HG03432 (cell line): ENCODE data around the gene PAM.
"Not testable (repeated sequence)": the region's sequence is repeated elsewhere in the genome, so short reads cannot be mapped to it uniquely, and the experiment has no call there.

ENCODE experiments used
- ATAC-seq: cut with Tn5 transposase; IDR thresholded peaks from one replicate; pipeline ENCODE4 v1.9.1; 2021; ENCODE audit warnings: mild to moderate bottlenecking, moderate library complexity; ENCODE audit not compliant: unreplicated experiment

Gene PAM

DNA sequence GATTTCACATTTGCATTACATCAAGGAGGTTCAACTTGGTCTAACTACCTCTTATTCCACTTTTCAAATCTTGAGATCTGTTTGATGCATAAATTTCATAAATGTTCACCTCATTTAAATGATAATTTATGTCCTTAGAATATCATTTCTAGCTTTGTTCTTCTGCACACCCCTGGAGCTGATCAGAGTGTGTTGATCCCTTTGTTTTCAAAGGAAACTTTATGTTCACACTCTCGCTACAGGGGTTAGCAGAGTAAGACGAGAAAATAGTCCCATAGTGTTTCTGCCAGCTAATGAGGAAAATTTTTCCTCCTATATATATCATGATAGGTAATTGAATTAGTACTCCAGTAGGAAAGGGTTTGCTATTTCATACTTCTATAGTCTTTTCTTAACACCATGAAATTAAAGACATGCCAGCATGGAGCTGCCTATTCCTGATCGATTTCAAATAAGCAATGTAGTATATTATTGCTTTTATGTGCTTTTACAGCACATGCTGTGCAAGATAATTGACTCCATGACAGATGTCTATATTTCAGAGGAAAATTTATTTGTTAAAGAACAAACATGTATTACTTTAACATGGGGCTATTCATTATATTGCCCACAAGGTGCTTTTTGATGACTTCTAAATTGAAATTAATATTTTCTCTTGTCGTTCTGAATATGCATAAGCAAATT is 4.8 kb upstream of the PAM start:
- ATAC-seq: no peak

DNA sequence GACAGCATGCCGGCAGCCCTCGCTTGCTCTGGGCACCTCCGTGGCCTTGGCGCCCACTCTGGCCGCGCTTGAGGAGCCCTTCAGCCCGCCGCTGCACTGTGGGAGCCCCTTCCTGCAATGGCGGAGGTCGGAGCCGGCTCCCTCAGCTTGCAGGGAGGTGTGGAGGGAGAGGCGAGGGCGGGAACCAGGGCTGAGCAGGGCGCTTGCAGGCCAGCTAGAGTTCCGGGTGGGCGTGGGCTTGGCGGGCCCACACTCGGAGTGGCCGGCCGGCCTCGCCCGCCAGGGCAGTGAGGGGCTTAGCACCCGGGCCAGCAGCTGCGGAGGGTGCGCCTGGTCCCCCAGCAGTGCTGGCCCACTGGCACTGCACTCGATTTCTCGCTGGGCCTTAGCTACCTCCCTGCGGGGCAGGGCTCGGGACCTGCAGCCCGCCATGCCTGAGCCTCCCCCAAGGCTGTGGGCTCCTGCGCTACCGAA is 3.2 kb upstream of the PAM start:
- not testable (repeated sequence) for ATAC-seq

DNA sequence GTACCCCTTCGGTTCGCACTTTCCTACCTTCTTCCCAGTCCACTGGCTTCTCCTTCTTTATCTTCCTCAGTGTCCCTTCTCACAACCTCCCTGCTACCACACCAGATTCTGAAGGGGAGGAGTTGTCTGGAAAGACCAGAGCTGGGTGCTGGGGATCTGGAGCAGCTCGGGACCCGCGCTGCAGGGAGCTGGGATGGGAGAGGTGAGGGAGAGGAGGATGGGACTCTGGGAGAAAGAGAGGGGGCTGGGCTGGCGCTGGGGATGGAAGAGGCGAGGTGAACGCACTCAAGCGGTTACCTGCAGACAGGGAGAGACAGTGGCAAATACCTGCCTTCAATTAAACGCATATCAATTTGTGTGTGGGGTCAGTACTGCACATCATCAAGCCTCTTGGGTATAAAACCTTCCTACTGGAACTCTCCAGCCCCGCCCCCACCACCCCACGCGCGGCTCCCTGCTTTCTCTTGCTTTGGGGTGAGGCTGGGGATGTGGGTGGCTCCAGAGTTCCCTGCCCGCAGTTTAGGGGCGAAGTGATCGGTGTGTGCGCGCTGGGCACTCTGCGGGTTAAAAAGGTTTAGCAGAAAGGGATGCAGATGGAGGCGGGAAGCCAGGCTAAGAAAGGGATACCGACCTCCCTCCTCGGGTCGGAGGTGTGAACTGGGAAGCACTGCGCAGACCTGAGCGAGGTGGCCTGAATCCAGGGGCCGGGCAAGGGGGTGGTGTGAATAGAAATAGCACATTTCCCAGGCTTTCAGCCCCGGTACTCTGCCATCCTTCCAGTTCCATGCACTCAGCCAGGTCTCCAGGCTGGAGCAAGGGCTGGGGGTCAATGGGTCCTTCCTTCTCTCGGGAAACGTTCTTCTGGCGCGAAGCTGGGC is 977 bp upstream of the PAM start:
- ATAC-seq: peak; percentile 3

DNA sequence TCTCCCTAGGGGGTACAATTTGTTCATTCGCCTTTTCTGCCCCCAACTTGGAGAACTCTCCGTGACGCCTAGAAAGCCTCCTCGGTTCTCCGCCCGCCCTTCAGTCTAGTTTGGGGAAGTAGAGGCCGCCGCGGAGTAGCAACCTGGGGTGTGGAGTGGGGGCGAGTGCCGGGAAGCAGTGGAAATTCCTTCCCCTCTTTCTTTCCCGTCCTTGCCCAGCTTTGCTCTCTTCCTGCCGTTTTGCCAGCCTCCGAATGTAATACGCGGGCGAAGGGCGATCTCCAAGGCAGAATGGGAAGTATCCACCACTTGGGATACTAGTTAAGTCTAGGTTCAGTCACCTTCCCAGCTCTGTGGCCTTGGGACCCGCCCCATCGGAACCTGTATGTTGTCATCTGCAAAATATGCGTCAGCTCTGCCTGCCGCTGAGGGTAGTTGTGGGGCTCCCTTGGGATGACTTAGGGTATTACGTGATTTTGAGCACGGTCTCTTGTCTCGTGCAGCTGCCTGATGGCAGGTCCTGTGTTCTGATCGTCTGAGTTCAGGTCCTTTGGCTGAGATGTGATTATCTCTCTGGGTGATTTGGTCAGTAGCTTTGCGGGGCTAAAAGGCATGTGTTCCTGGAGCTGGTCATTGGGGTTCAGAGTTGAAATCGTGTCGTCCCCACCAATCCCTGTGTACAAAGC is 724 bp downstream of the PAM start:
- peak; percentile 77 for ATAC-seq

DNA sequence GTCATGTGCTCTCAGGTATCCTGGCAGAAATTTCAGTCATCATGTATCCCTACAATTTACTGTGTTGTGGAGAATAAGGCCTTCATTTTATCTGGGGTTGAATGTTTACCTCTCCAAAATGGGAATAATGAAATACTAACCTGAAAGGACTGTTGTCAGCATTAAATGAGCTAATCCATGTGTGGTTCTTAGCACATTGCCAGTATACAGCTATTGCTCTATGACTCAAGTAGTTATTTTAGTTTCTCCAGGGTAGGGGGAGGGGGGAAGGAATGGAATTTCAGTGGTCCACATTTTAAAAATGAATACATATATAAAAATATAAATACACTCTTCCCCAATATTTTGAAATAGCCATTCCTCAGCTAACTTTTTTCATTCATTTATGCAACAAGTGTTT is 3.5 kb downstream of the PAM start:
- ATAC-seq: no peak

DNA sequence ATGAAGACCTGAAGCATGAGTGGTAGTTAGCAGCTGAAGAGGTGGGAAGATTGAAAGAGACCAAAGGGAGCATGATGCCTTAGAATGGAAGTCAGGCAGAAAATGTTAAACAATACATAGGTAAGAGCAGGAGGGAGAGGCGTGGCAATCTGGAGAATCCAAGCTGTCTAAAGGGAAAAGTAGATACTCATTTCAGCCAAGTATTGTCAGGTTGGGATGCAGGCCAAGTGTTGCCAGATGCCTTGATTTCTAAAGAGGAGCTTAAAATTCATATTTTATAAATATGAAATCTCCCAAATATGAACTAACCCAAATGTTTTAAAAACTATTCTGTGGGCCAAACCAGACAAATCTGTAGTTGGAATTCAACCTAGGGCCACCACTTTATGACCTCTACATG is 4.2 kb downstream of the PAM start:
- no peak for ATAC-seq

DNA sequence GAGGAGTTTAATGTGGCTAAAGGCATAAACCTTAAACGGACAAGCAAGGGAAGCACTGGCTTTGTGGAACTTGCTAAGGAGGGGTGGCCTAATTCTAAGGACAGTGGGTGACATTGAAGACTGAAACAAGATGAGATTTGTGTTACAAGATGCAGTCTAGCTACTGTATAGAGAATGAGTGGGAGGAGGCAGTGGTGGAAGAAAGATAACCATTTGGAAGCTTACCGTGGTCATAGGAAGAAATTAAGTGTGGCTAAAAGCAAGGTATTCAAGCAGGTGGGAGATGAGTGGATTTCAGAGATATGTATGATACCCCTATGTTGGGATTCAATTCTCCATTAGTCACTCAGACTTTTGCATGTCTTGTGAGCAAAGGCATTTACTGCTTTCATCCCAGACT is 4.6 kb downstream of the PAM start:
- no peak for ATAC-seq

DNA sequence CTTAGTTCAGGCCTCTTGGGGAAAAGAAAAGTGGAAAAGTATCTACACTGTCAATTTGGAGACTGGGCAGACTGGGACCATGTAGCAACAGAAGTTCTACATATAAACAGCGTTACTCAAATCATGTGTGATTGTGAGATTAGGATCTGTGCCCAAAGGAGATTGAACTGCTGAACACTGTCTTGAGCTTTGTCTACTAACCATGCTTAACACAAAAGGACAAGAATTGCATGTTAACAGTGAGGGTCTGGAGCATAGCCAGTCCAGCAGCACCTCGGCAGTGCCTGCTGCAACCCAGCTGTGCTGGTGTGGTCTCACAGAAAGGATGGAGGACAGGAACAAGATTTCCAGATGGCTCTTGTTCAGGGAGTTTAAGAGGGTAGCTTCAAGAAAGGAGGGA is 5.7 kb downstream of the PAM start:
- no peak for ATAC-seq

DNA sequence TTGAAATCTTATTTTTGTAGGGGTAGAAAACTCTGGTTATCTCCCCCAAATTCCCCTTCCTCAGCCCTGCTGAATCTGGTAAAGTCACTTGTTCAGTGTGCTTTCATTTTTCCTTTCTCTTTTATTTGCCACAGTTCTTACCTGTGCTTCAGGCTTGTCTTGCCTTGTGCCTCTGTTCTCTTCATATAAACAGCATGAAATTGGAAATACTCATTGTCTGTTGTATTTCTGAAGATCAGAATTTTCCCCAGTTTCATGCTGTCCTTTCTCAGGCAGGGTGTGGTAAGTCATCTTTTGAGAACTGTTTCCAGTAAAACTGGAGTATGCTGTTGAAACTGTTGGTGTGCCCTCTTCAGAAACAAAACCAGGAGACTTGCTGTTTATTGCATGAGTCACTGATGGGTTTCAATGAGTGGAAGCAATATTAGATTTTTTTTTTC is 7.0 kb downstream of the PAM start:
- peak; percentile 76 for ATAC-seq

DNA sequence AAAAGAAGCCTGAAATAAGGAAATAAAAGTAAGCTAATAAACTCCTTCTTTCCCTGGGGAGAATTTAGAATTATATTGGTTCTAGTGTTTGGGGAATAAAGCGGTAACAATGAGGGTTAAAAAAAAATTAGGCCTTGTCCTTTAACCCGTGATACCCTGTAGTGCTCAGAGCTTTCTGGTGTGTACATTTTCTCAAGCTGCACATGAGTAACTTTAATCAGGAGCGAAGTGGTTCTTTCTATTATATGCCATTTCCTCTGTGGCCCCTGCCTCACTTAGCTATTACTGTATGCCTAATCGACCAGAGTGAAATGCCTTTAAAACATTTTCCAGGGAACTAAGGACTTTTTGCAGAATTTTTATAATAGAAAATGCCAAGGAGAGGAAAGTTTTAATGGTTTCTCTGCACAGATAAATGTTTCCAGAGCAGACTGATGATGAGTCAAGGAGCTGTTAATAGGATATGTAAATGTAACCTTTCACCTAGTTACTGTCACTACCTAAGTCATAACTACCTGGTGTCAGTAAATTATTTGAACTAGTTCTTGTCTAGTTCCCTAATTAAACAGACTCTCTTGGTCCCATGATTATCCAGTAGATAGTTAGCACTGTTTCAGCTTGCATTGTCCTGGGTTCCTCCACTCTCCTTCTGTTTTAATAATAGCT is 7.6 kb downstream of the PAM start:
- ATAC-seq: no peak

DNA sequence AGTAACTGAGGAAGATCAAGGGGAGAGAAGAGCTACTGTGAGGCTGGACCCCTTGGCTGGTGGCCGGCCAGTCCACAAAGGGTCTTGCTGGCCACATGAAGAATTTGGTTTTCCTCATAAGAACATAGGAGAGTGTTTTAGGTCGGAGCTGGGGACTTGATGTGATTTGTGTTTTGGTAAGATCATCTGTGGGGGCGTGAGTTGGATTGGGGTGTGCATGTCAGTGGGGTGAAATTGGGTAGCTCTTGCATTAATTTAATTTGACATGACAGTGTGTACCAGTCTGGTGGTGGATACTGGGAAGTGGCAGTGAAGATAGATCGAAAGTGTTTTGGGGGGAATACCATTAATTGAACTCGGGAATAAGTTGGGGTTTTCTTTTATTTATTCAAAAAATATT is 8.6 kb downstream of the PAM start:
- ATAC-seq: no peak

DNA sequence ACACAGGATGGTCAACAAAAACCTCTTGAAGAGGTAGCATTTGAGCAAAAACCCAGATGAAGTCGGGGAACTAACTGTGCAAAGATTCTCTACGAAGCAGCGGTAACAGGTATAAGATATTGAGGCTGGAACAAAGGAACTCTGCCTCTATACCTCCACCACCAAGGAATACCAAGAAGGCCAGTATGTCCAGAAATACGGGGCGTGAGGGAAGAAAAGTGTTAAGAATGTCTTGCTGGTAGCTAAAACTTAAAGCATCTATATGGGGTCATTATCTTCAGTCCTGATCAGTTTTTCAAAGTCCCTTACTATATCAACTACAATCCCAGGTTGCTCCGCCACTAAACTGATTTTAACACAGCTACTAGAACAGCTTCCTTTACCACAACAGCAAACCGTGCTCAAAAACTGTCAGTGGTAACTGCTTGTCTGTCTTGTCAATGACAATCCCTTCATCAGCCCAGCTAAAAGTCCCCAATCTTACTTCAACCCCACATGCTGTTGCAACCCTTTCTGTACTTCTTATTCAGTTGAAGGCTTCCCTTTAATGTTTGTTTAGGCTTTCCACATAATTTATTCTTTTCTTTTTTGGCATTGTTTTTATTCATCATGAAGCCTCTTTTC is 9.4 kb downstream of the PAM start:
- no peak for ATAC-seq

DNA sequence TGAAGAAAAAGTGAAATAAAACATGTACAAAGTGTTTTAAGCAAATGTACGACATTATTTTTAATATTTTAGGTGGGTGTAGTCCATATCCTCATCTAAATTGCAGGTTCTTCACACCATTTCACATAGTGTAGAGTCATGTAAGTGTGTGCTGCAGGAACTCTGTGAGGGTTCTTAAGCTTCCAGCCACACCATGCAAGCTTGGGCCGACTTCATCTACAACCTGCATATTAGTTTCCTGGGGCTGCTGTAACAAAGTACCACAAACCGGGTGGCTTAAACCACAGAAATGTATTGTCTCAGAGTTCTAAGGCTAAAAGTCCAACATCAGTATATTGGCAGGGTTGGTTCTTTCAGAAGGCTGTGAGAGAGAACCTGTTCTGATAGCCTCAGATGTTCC is 10.2 kb downstream of the PAM start:
- no peak for ATAC-seq

DNA sequence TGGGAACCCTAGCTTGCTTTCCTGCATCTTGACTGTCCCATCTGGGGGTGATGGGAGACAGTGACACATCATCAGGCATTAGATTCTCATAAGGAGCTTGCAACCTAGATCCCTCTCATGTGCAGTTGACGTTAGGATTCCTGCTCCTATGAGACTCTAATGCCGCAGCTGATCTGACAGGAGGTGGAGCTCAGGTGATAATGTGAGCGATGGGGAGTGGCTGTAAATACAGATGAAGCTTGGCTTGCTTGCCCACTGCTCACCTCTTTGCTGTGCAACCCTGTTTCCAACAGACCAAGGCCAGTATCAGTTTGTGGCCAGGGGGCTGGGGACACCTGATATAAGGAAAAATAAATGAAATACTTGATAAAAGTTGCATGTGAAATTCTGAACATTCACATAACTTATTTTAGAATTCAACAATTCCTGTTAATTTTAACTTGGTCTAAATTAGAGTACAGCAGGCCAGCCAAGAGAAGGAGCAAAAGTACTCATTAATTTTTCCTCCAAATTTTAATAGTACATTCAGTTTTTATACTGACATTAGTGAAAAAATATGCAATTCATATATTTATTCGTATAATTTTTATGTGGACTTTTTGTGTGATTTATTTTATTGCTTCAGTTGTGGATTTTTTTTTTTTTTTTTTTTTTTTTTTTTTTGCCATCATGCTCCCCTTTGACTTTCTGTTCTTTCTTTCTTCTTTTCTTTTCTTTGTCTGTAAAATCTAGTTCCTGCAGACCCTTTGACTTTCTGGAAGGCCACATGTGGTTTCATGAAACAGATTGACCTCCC is 11.4 kb downstream of the PAM start:
- ATAC-seq: no peak

DNA sequence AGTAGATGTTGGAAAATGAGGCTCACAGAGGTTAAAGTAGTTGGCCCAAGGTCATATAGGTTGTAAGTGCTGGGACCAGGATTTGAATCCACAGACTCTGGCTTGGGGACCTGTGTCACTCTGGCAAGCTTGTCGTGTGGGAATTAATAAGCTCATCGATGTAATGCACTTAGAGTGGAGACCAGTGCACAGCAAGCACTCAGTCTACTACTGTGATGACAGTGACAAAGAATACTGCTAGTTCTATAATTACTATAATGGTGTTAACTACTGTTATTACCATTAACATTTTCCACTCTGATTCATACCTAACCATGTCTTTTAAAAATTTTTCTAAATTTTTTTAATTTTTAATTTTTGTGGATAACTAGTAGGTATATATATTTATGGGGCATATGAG is 12.8 kb downstream of the PAM start:
- ATAC-seq: no peak

DNA sequence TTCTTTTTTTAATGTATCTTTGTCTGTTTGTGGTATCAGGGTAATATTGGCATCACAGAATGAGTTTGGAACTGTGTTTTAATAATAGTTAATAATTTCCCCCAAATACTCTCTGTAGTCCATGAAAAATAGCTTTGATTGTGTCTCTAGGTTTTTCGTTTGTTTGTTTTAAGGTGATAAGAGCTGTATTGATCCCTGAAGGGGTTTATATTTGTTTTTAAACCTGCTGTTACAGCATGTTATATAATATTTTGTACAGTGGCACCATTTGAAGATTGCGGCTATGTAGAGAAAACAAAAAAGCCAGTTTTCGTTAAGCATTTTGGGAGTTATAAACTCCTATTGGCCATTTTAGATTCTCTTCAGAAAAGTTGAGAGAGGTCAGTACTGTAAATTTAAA is 15.7 kb downstream of the PAM start:
- no peak for ATAC-seq

DNA sequence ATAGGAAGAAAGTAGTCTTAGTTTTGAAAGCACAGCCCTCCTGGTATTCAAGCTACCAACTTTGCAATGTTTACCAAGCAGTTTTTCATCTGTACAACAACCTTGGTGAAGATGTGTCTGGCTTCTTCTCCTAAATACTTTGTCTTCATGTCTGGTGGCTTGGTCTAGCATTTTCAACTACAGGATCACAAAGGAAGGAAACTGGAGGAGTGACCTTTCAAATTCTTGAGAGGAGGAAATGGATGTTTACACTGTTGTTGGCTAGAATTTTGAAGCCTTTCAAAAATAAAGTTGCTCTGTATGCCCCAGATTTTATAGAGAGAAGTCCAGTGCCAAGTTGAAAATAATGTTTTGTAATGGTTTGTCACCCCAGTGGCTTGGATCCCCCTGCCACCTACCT is 16.3 kb downstream of the PAM start:
- no peak for ATAC-seq

DNA sequence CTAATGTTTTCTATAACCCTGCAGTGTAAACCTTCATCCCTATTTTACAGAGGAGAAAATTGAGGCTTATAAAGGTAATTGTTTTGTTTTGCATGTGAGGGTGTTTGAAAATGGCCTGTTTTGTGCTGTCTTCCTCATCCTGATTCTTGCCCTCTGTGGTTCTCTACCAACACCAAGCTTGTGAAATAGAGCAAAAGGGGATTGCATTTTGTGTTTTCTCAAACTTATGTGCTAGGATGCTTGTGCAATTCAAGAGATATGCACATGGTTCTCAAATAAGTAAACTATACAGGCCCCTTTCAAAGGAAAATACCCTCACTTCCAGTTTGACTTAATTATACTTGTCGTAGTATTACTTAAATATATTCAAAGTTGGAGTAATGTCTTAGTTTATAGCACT is 17.2 kb downstream of the PAM start:
- no peak for ATAC-seq

DNA sequence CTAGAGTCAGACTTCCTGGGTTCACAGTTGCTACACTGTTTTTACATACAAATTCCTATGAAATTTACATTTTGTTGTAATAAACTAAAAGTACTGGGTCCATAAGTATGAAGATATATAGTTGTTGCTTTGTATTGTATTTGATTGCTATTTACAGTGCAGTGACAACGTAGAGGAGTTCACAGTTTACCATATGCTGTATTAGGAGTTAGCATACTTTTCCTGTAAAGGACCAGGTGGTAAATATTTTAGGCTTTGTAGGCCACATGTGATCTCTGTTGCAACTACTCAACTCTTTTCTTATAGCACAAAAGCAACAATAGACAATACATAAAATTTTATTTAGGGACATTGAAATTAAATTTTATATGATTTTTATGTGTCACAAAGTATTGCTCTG is 18.0 kb downstream of the PAM start:
- ATAC-seq: no peak

DNA sequence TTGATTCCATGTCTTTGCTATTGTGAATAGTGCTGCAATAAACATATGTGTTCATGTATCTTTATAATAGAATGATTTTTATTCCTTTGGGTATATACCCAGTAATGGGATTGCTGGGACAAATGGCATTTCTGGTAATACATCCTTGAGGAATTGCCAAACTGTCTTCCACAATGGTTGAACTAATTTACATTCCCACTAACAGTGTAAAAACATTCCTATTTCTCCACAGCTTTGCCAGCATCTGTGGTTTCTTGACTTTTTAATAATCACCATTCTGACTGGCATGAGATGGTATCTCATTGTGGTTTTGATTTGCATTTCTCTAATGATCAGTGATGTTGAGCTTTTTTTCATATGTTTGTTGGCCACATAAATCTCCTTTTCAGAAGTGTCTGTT is 20.7 kb downstream of the PAM start:
- not testable (repeated sequence) for ATAC-seq
